HepG2 (cell line): ENCODE data around the gene PSRC1. TPM values are rescaled to one million over a fixed set of nuclear protein-coding genes. Genes with fewer than 3 reads are reported as not detected.

Source experiments
- ATF1 ChIP-seq: IDR thresholded peaks from 2 replicates; pipeline ENCODE4 v1.6.1; 2016; ENCODE audit warnings: mild to moderate bottlenecking, control low read depth
- ERF ChIP-seq: IDR thresholded peaks from 2 replicates; pipeline ENCODE4 v1.6.1; 2018; ENCODE audit warnings: missing biosample characterization, missing genetic modification reagents
- HMGXB3 ChIP-seq: sonication (generic); formaldehyde crosslinking; IDR thresholded peaks from 2 replicates; pipeline ENCODE4 v1.4.0; 2020; ENCODE audit warnings: missing genetic modification reagents, borderline replicate concordance
- SOX5 ChIP-seq: IDR thresholded peaks from 2 replicates; pipeline ENCODE4 v1.6.1; 2016; ENCODE audit warnings: borderline replicate concordance
- SRY ChIP-seq: sonication (generic); formaldehyde crosslinking; IDR thresholded peaks from 2 replicates; pipeline ENCODE4 v1.8.0; 2022; ENCODE audit warnings: mild to moderate bottlenecking, missing genetic modification reagents
- U2AF2 ChIP-seq: fragments of 200-400 bp; formaldehyde crosslinking; IDR thresholded peaks from 2 replicates; pipeline ENCODE4 v1.6.1; 2017; ENCODE audit warnings: low read depth, mild to moderate bottlenecking, low read length
- UBTF ChIP-seq: sonication (generic); formaldehyde crosslinking; IDR thresholded peaks from 2 replicates; pipeline ENCODE4 v1.4.0; 2020; ENCODE audit warnings: mild to moderate bottlenecking, missing genetic modification reagents
- ZBTB40 ChIP-seq, 2 experiments: fragments of 450-650 bp in 1 of 2; sonication (generic) in 1 of 2; formaldehyde crosslinking in 1 of 2; IDR thresholded peaks; 2 replicates each; pipeline versions ENCODE4 v1.6.1 to v1.8.0; 2016 to 2022; ENCODE audit warnings: antibody characterized with exemption in 1 of 2, mild to moderate bottlenecking in 1 of 2, missing genetic modification reagents in 1 of 2
- ZNF337 ChIP-seq: sonication (generic); formaldehyde crosslinking; IDR thresholded peaks from 2 replicates; pipeline ENCODE4 v1.5.1; 2020; ENCODE audit warnings: missing genetic modification reagents, low read depth, mild to moderate bottlenecking, borderline replicate concordance
- ZNF441 ChIP-seq: sonication (generic); formaldehyde crosslinking; IDR thresholded peaks from 2 replicates; pipeline ENCODE4 v1.7.0; 2021; ENCODE audit warnings: missing genetic modification reagents, borderline replicate concordance
- ZNF484 ChIP-seq: sonication (generic); formaldehyde crosslinking; IDR thresholded peaks from 2 replicates; pipeline ENCODE4 v1.5.1; 2020; ENCODE audit warnings: mild to moderate bottlenecking, low read depth, missing genetic modification reagents, borderline replicate concordance
- ZSCAN31 ChIP-seq: sonication (generic); formaldehyde crosslinking; IDR thresholded peaks from 2 replicates; pipeline ENCODE4 v1.5.0; 2020; ENCODE audit warnings: low read depth, mild to moderate bottlenecking, missing genetic modification reagents
- polyA plus RNA-seq, 8 experiments: library from polyadenylated mRNA; depleted of rRNA in 3 of 8; stranded (reverse) in 7 of 8; unstranded in 1 of 8; fragments of >200 nt; fragmentation: Illumina TruSeq in 4 of 8; extraction: Trizol in 4 of 8; gene quantifications; 2 replicates each; pipeline versions ENCODE4 v1.2.1 to v1.2.3, GENCODE V29; 2011 to 2016; ENCODE audit warnings: low read depth in 4 of 8, missing spikeins in 1 of 8, mixed read lengths in 1 of 8; ENCODE audit not compliant: insufficient read depth in 1 of 8
- total RNA-seq, 5 experiments: library from RNA; depleted of rRNA; stranded (reverse); fragments of >200 nt; fragmentation: Illumina TruSeq; extraction: Trizol; gene quantifications; 2 replicates each; pipeline ENCODE4 v1.2.3, GENCODE V29; 2016; ENCODE audit warnings: low read depth in 1 of 5

The PSRC1 gene
- total and polyA plus RNA-seq, 2 of the 13 experiments (the other 11 are each of a cell fraction or from before 2014, with no cell fraction given): 28.6 to 30.3 TPM

GRCh38 chr1:109263597-109264378 is 19.2 kb downstream of the PSRC1 start (continued):
- TF ChIP-seq U2AF2 (no peak), ERF (CRISPR knock-in tag) (peak; percentile 91), ZNF441 (CRISPR knock-in tag) (peak; percentile 77; the same call in 1 of the 2 replicates), HMGXB3 (CRISPR knock-in tag) (0 out of 2 replicates have a peak, but pooled peaks have one; percentile 57), SOX5 (CRISPR knock-in tag) (peak; percentile 86), ATF1 (CRISPR knock-in tag) (no peak), ZBTB40 (IDR thresholded peaks at IDR 0.05) (no peak), ZBTB40 (CRISPR knock-in tag; IDR thresholded peaks at IDR 0.05) (0 out of 2 replicates have a peak, but pooled peaks have one; percentile 47), ZNF484 (CRISPR knock-in tag) (no peak), UBTF (peak; percentile 87), SRY (peak; percentile 90; the same call in 1 of the 2 replicates), ZNF337 (CRISPR knock-in tag) (peak; percentile 85; the same call in 1 of the 2 replicates), ZSCAN31 (CRISPR knock-in tag) (no peak; the same call in 1 of the 2 replicates)
